NCI-H2196 (cell line): Measurements from ENCODE around the gene RNASE4.
"Not testable (repeated sequence)": the region's sequence is repeated elsewhere in the genome, so short reads cannot be mapped to it uniquely, and the experiment has no call there.

ENCODE experiments used
- DNase-seq: peaks from one replicate; lab custom pipeline; 2025; ENCODE audit not compliant: unreplicated experiment; lab: John Stamatoyannopoulos, UW

Gene RNASE4

GRCh38 chr14:20697273-20698017 is 13.1 kb downstream of the RNASE4 start:
- DNase-seq, result peak; percentile 50

DNA sequence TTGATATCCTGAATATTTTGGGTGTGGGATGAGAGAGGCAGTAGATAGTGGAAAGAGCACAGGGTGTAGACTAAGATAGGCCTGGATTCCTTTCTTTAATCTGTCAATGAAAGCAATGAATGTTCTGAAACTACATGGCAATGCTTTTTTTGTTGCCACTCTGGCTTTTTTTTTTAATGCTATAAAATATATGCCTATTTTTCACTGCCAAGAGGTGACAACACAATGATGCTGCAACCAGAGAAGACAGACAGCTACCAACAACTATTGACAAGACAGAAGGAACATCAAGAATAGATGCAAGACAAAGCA is 13.6 kb downstream of the RNASE4 start:
- DNase-seq, result no peak

DNA sequence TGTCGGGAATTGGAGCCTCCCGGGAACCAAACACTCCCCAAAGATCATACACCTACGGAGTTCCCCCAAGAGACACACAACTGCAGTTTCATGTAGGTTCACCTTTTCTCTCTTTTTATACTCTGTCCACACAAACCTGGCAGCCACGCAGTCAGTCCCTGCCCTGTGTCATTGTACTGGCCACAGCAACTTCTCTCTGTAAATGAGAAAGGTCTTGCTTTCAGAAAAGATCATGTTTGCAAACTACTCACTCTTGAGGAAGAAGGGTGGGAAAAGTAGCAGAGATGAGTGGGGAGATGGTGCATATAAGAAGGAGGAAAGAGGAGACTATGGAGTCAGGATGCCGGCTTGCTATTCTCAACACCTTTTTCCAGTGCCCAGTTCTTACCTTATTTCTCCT is 14.6 kb downstream of the RNASE4 start:
- DNase-seq, result no peak

GRCh38 chr14:20699931-20700330 is 15.6 kb downstream of the RNASE4 start:
- DNase-seq, result no peak

- DNase-seq, result not testable (repeated sequence)
Measured at GRCh38 chr14:20700965-20701364, 16.6 kb downstream of the RNASE4 start.

DNA sequence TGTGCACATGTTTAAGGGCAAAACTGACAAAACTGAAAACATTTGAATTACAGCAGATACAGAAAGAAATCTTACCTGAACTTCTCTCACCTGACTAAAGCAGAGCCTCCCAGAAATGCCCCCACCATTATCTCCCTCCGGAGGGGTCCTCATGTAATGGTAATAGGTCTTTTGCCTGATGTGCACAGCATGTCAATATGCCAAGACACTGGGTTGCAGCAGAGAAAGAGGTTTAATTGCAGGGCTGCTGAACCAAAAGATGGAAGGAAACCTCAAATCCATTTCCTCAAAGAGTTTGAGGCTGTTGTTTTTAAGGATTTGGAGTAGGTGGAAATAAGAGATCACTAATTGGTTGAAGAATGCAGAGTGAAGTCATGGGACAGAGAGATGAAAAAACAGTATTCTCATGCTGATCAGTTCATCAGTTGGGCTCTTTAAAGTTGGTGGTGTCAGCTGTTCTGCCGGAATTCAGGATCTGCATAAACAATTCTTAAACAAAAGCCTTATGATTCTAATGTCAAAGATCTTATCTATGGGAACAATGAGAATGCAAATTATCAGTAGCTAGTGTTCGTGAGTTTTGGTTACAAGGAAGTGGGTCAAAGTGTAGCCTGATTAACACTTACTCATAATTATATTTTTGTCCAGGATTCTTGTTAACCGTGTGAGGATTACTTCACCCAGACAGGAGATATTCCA is 22.4 kb downstream of the RNASE4 start:
- DNase-seq, result no peak

DNA sequence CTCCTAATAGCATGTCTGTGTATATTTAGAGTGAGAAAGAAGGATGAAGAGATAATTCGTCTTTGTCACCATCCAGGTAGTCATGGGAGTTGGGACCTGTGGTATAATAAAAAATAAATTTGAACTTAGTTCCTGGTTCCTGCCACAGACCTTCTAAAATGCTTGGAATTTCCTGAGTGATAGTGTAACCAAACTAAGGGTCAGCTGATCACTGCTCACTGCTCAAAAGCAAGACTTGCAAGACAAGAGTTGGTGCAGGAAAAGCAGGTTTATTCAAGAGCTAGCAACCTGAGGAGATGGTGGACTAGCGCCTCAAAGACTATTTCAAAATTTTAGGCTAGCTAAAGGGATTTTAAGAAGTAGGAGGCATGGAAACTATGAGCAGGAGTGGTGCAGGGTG is 23.3 kb downstream of the RNASE4 start:
- no peak for DNase-seq

DNA sequence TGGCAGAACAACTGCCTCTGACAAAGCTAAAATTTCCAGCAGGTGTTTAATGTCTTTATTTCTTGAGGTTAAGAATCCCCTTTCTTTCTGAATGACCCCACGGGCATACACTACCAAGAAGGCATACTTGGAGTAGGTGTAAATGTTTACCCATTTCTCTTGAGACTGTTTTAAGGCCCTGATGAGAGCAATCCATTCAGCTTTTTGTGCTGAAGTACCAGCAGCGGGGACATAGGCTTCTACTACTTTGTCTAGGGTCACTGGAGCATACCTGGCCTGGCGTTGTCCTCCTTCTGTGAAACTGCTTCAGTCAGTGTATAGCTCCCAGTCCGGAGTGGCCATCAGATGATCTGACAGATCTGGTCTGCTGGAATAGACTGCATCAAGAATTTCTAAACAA is 26.9 kb downstream of the RNASE4 start:
- no peak for DNase-seq

GRCh38 chr14:20711685-20712084 is 27.3 kb downstream of the RNASE4 start:
- no peak for DNase-seq

DNA sequence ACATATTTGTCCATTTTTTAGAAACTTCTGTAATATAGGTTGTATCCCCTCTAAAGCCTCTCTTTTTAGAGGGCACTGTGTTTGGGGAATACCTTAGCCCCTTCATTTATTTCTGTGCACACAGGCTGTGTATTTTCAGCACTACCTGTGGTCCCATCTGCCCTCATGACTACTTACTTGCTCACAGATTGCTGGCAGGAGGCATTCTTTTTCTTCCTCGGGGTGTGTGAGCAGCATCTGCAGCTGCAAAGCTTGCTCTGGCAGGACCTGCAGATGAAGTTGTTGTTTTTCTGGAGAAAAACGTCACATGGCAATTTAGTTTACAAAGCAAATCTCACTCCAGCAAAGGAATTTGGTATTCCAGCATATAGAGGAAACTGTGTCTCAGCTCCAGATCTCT is 28.5 kb downstream of the RNASE4 start:
- no peak for DNase-seq

DNA sequence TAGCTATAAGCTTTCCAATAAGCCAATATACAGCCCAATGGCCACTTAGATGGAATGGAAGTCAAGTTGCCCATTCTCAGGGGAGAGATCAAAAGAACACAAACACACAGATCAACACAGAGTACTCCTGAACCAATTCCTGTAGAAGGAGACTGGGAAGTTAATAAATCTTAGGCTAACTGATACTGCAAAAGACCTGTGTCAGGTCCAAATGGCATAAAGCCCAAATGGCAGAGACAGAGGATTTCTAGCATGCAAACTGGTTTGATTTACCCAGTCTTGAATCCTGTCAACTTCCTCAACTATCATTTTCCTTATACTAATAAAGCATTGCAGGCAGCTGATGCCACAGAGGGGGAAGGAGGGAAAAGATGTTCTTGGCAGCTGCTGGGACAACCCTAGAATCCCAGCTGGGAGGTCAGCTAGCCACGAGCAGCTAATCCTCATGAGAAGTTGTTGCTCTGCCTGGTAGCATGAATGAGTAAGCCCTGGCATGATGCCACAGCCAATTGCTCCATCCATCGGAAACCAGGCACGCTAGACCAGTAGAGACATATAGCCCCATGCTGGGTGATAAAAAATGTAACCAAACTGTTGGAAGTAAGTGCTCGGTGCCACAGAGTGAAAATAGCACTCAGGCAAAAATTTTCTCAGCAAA is 30.4 kb downstream of the RNASE4 start:
- no peak for DNase-seq

DNA sequence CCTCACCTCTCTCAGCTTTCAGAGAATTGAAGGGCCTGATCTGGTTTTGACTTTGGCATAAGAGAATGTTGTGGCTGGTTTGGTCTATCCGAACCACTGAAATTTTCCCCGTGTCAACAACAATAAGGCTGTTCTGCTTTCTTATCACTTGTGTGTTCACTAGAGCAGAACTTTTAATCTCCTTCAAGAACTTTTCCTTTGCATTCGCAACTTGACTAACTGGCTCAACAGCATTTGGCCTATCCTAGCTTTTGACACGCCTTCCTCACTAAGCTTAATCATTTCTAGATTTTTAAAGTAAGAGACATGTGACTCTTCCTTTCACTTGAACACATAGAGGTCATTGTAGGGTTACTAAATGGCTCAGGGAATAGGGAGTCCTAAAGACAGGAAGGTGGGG is 35.4 kb downstream of the RNASE4 start:
- no peak for DNase-seq

- DNase-seq, result no peak
Measured at GRCh38 chr14:20720741-20721140, 36.4 kb downstream of the RNASE4 start.

- DNase-seq, result no peak
Measured at GRCh38 chr14:20722016-20722415, 37.7 kb downstream of the RNASE4 start.

GRCh38 chr14:20723488-20723887 is 39.1 kb downstream of the RNASE4 start:
- DNase-seq, result no peak

DNA sequence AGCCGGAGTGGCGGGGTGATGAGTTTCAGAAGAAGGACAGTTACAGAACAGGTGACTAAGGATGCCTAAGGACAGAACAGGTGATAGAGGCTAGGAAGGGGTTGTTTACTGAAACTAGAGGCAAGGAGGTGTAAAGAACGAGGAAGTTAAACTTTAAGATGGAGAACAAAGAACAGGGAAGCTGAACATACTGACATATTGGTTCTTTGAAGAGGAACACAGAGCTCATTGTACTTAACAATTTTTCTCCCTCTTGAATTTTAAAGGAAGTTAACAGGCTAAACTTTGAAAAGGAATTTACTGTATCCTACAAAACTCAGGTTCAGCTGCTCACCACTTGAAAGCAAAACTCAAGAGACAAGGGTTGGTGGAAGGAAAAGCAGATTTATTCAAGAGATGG is 41.8 kb downstream of the RNASE4 start:
- not testable (repeated sequence) for DNase-seq

DNA sequence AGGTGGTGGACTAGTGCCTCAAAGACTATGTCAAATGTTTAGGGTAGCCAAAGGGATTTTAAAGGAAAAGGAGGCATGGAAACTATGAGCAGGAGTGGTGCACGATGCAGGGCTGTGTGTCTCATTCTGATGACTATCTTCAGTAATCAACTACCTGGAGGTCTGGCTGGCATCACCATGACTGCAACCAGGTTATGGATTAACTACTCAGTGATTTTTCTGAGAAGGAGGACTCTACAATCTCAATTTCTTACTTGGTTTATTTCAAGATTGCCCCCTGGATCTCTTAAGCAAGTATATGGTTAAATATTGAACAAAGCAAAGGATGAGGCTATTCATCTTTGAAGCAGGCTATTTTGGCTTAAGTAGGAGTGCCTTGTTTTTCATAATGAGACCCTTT is 42.2 kb downstream of the RNASE4 start:
- no peak for DNase-seq

- no peak for DNase-seq
Measured at GRCh38 chr14:20730891-20731290, 46.5 kb downstream of the RNASE4 start.

DNA sequence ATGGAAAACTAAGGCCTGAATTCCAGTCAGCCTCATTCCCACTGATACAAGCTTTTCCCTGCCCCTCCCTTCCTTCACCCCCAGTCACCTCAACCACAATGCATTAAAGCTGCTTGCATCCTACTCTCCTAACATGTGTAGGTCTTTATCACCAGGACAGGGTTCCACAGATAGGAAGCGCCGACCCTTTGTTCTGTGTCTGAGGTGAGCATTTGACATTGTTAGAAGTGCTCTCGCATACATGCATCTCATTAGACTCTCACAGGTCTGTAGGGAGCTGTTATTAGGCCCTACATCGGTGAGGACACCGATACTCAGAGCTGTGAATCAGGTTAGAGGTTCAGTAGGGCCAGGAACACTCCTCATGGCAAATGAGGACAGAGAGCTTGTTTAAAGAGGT is 48.1 kb downstream of the RNASE4 start:
- no peak for DNase-seq

DNA sequence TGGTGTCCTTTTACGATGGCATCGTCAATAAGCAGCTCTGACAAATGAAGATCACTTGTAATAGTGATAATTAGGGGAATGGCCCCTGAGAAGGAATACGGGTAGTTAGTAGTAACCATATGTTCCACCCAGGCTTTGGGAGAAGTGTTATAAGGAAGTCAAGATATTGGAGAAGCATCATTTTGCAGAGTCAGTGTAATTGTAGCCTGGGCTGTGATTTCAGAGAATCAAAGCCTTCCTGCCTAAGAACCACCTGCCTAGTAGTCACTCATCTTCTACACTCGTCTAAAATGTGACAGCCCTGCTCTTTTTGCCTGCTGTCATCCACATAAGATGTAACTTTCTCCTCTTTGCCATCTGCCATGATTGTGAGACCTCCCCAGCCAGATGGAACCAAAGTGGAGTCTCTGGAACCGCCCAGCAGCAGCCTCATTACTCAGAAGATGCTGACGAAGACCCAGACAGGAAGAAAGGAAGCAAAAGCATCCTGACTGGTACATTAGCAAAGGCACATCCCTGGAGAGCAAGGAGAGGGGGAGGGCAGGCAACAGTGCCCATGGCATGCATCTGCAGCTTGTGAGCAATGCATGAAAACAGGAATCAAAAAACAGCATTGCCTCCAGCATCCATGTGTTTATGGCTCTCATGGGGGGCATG is 48.7 kb downstream of the RNASE4 start:
- no peak for DNase-seq

DNA sequence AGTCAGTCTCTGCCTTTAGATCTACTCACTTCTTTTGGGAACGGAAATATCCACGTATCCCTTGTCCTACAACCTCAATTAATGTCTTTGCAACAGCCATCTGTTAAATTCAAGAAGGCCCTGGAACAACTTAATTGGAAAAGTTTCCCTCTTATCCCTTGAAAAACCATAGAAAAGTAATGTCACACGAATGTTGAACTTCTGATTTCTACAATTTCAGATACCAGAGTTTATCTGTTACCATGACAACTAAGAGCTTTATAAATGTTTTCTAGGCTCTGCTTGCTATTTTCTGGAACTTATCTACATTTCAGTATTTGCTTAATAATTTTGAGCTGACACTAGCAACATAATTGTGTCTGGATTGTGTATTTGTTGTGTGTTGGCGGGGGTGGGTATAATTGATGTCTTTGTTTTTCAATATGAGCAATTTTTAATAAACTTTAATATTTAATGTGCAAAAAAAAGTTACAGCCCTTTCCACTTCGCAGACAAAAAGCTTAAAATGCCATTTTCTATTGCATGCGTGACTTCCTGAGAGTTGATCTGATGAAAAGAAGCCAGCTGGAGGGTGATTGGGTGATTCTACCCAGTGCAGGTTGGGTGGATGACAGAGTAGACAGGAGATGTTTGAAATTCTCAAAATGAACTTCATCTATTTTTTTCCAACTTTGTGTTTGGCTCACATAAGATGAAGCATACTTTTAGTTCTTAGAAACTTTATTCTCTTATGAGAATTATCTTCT is 49.5 kb downstream of the RNASE4 start:
- DNase-seq, result no peak
